Thyroid gland (tissue), 4 donors: ENCODE measurements around the gene PFN3.

Experiments used
- POLR2A ChIP-seq, 2 donors: fragments of 450-650 bp; IDR thresholded peaks; one replicate each; pipeline ENCODE4 v1.6.1; 2017; ENCODE audit warnings: antibody characterized with exemption in 2 of 2, mild to moderate bottlenecking in 2 of 2, moderate library complexity in 1 of 2
- TF ChIP-seq, protein P1 (sequence below), 6 experiments: fragments of 200-600 bp in 3 of 6; fragments of 450-650 bp in 3 of 6; sonication (generic) in 3 of 6; IDR thresholded peaks; one replicate each; pipeline ENCODE4 v1.5.1; 2016 to 2019; ENCODE audit warnings: antibody characterized with exemption in 6 of 6, mild to moderate bottlenecking in 2 of 6, inconsistent platforms in 1 of 6, moderate library complexity in 1 of 6

- TF ChIP-seq, protein P1, sequence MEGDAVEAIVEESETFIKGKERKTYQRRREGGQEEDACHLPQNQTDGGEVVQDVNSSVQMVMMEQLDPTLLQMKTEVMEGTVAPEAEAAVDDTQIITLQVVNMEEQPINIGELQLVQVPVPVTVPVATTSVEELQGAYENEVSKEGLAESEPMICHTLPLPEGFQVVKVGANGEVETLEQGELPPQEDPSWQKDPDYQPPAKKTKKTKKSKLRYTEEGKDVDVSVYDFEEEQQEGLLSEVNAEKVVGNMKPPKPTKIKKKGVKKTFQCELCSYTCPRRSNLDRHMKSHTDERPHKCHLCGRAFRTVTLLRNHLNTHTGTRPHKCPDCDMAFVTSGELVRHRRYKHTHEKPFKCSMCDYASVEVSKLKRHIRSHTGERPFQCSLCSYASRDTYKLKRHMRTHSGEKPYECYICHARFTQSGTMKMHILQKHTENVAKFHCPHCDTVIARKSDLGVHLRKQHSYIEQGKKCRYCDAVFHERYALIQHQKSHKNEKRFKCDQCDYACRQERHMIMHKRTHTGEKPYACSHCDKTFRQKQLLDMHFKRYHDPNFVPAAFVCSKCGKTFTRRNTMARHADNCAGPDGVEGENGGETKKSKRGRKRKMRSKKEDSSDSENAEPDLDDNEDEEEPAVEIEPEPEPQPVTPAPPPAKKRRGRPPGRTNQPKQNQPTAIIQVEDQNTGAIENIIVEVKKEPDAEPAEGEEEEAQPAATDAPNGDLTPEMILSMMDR (IDR thresholded peaks at IDR 0.05): no peak
- TF ChIP-seq POLR2A (IDR thresholded peaks at IDR 0.05): no peak
Measured at GRCh38 chr5:177354711-177355110, 45.8 kb downstream of the PFN3 start.
